K562 treated with DMSO at 1 percent for 12 hours (cell line): ENCODE data around the gene TSSC4. TPM values are rescaled to one million over a fixed set of nuclear protein-coding genes. Genes with fewer than 3 reads are reported as not detected.

Experiments
- total RNA-seq: library from RNA; unstranded; fragments of 300-600 nt; gene quantifications from 2 replicates; pipeline ENCODE4 v1.2.3, GENCODE V29; 2022; ENCODE audit not compliant: insufficient read depth

The TSSC4 gene
- 29.3 and 56.1 TPM in 2 replicates for total RNA-seq

DNA sequence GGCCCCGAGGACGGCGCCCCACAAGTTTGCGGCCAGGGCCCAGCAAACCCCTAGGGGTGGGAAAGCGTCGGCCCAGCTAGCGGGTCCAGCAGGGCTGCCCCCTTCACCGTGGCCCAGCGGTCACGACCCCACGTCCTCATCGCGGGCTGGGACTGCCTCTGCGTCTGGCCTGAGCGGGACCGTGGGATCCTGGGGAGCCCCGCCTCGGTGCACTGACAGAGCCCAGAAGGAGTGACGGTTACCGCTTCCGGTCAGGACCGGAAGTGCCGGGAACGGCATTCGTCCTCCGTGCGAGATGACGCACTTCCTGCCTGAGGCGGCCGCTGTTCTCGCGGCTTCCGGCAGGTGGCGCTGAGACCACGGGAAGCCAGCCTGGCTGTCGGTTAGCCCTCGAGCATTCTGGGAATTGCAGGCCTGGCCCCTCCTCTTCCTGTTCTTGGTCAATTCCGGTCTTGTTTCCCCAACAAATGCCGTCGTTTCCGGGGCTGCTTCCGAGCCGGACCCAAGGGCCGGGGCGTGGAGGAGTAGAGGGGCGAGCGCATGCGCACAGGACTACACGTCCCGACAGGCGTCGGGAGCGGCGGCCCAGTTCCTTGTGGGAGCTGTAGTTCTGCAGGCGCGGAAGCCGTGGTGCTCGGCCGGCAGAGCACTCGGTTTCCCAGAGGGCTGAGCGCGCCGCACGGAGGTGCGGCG is at the start of gene TSSC4:
TSSC4 (plus strand) TSS at position 682 of the 693 bp plus-strand sequence. CDS start 1,884 bp downstream, outside the sequence.

GRCh38 chr11:2376751-2377451 is 23.6 kb upstream of the TSSC4 start, which contains the start of gene CD81:
TSS of gene CD81 (plus strand) at chr11:2377310. CDS start at chr11:2377550, 240 bp downstream.

DNA sequence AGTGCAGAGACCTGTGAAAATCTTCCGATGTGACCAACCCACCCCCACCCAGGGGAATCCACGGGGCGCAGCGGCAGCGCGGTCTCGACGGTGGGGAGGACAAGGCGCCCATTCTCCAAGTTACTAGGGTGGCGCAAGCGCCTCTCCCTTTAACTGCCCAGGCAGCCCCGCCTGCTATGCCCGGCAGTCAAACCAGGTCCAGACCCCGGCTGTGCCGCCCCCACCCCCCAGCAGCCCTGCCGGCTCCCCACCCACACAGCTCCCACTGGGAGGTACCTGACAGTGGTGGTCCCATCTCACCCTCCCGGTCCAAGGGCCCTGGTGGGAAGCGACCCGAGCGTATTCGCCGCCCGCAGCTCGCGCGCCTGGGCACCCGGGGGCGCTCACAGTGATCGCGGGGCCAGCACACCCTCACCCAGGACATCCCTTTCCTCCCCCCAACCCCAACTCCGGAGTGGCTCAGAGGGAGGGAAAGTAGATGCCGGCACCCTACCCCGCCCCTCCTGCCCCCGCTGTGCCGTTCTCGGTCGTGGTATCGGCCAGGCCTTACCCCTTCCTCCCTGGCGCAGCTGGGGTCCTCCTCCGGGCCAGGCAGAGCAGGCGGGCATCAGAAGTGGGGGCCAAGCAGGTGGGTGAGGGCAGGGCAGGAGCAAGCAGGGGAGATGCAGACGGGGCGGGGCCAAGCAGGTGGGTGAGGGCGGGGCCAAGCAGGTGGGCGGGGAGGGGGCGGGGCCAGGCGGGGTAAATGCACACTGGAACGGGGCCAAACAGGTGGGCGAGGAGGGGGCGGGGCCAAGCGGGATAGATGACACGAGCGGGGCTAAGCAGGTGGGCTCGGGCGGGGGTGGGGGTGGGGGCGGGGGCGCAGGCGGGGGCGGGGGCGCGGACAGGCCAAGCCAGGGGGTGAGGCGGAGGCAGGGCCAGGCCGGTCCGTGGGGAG is 43.6 kb downstream of the TSSC4 start, which contains the start of gene TRPM5:
TRPM5 (minus strand) TSS at position 634 of the 940 bp plus-strand sequence. CDS start 21,478 bp downstream, outside the sequence.

GRCh38 chr11:2444821-2445745 is 44.5 kb downstream of the TSSC4 start, which contains the start of gene KCNQ1:
TSS of gene KCNQ1 (plus strand) at chr11:2445008. CDS start at chr11:2445099, 91 bp downstream.

Other genes with a start within 250 kb of the TSSC4 start
- not detected in 2 replicates for gene INS, start 239.5 kb upstream of the TSSC4 start, total RNA-seq
- not detected in 2 replicates for gene TH, start 228.9 kb upstream of the TSSC4 start, total RNA-seq
- 0.70 and 0.77 TPM in 2 replicates for gene ASCL2, start 130.2 kb upstream of the TSSC4 start, total RNA-seq
- gene C11orf21, start 98.8 kb upstream of the TSSC4 start, total RNA-seq, result 0.53 TPM in 1 of 2 replicates, not detected in the other
- gene TSPAN32, start 98.7 kb upstream of the TSSC4 start, total RNA-seq, result 0.53 and 1.6 TPM in 2 replicates
- gene CD81, start 23.4 kb upstream of the TSSC4 start, total RNA-seq, result 194 TPM in 2 replicates
- not detected in 2 replicates for gene TRPM5, start 43.8 kb downstream of the TSSC4 start, total RNA-seq
- not detected in 2 replicates for gene KCNQ1, start 44.3 kb downstream of the TSSC4 start, total RNA-seq